ENCODE results near the gene CACNA1C. TPM values are rescaled to one million over a fixed set of nuclear protein-coding genes. Genes with fewer than 3 reads are reported as not detected.

CACNA1C gene
- total and polyA plus RNA-seq, 4 donors = 4.3 to 114 (median 46.3) TPM

DNA sequence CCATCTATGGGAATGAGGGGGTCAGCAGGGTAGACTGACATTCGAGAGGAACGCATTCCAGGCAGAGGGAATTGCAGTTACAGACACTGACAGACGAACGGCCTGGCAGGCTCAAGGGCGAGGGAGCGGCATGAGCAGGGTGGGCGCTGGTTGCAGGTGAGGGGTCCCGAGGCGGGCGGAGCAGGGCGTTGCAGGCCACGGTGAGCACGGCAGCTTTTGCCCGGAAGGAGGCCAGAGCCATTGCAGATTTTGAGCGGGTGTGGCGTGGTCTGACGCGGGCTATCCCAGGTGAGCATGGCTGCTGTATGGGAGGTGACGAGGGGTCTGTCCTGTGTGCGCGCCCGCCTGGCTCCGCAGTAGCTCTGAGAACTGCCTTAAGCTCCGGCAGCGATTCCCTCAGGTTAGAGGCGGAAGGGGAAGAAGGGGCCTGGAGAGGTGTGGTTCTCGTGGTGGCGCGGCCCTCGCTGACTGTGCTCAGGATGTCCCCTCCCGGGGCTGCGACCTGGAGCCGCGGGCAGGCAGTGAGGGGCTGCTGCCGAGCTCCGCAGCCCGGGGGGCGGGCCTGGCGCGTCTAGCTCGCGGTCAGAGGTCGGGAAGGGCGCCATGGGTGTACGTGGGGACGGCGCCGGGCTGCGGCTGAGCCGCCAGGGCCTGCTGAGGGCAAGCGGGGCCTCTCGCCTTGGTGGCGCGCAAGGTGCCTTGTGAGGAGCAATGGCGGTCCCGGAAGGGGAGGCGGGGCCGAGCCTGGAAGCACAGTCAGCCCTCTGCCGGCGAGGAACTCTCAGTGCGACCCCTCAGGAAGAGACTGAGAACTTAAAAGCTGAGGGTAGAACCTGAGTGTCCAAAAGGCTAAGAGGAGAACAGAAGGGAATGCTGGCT is 177.1 kb downstream of the CACNA1C start:
- DNase-seq = no peak
- WGBS, 2 donors = 74 to 79% methylated on average over 56 to 61 of the region's 61 CpGs
- Histone ChIP-seq H3K27ac (ENCODE audit: low read depth in 1 of 2, low read length in 2 of 2) (no peak overlapping the region), H3K4me3 (ENCODE audit: low read length in 2 of 2) (no peak overlapping the region), H3K27me3 (ENCODE audit: control insufficient read depth in 1 of 2, insufficient read depth in 2 of 2, low read length in 1 of 2) (no peaks in the 10 kb centered on the region), H3K9me3 (ENCODE audit: control insufficient read depth, low read length) (no peaks in the 10 kb centered on the region), H3K36me3 (ENCODE audit: control insufficient read depth in 1 of 2, insufficient read depth in 2 of 2, low read length in 1 of 2) (no peaks in the 10 kb centered on the region), H3K4me1 (ENCODE audit: control insufficient read depth in 1 of 2, insufficient read depth in 2 of 2, low read length in 2 of 2) (peaks cover 6 to 9% of the 10 kb centered on the region in 2 donors)
- intact Hi-C loops (cut with DNase I) = no loop called here
- no peak for ATAC-seq (ENCODE audit: low FRiP score)

GRCh38 chr12:2231011-2231595 is 178.3 kb downstream of the CACNA1C start:
- 78 to 80% methylated on average over 7 of the region's 7 CpGs for WGBS, 2 donors
- ATAC-seq (ENCODE audit: low FRiP score) (no peak), DNase-seq (no peak)
- no peak overlapping the region for H3K27ac ChIP-seq (ENCODE audit: low read depth in 1 of 2, low read length in 2 of 2)
- no peak overlapping the region for H3K4me3 ChIP-seq (ENCODE audit: low read length in 2 of 2)
- intact Hi-C loops (cut with DNase I) = no loop called here
- no peaks in the 10 kb centered on the region for H3K9me3 ChIP-seq (ENCODE audit: control insufficient read depth, low read length)
- no peaks in the 10 kb centered on the region for H3K36me3 ChIP-seq (ENCODE audit: control insufficient read depth in 1 of 2, insufficient read depth in 2 of 2, low read length in 1 of 2)
- H3K4me1 ChIP-seq (ENCODE audit: control insufficient read depth in 1 of 2, insufficient read depth in 2 of 2, low read length in 2 of 2) = peaks cover 6 to 12% of the 10 kb centered on the region in 2 donors
- no peaks in the 10 kb centered on the region for H3K27me3 ChIP-seq (ENCODE audit: control insufficient read depth in 1 of 2, insufficient read depth in 2 of 2, low read length in 1 of 2)

- Histone ChIP-seq H3K36me3 (ENCODE audit: control insufficient read depth in 1 of 2, insufficient read depth in 2 of 2, low read length in 1 of 2) (no peaks in the 10 kb centered on the region), H3K9me3 (ENCODE audit: control insufficient read depth, low read length) (no peaks in the 10 kb centered on the region), H3K4me3 (ENCODE audit: low read length in 2 of 2) (no peak overlapping the region), H3K27ac (ENCODE audit: low read depth in 1 of 2, low read length in 2 of 2) (no peak overlapping the region), H3K4me1 (ENCODE audit: control insufficient read depth in 1 of 2, insufficient read depth in 2 of 2, low read length in 2 of 2) (peaks cover 6 to 12% of the 10 kb centered on the region in 2 donors), H3K27me3 (ENCODE audit: control insufficient read depth in 1 of 2, insufficient read depth in 2 of 2, low read length in 1 of 2) (no peaks in the 10 kb centered on the region)
- WGBS, 2 donors = 66 to 73% methylated on average over 3 of the region's 3 CpGs
- ATAC-seq (ENCODE audit: low FRiP score) (no peak), DNase-seq (no peak)
- intact Hi-C loops (cut with DNase I) = no loop called here
These were observed 179.2 kb downstream of the CACNA1C start for GRCh38 chr12:2231956-2232355.

GRCh38 chr12:2233034-2233433 is 180.2 kb downstream of the CACNA1C start:
- intact Hi-C loops (cut with DNase I) = no loop called here
- H3K4me1 ChIP-seq (ENCODE audit: control insufficient read depth in 1 of 2, insufficient read depth in 2 of 2, low read length in 2 of 2) = peaks cover 6 to 12% of the 10 kb centered on the region in 2 donors

GRCh38 chr12:2234091-2234490 is 181.3 kb downstream of the CACNA1C start:
- H3K4me1 ChIP-seq (ENCODE audit: control insufficient read depth in 1 of 2, insufficient read depth in 2 of 2, low read length in 2 of 2) = peaks cover 6 to 8% of the 10 kb centered on the region in 2 donors
- DNase-seq (no peak), ATAC-seq (ENCODE audit: low FRiP score) (no peak)
- intact Hi-C loops (cut with DNase I) = no loop called here
- no peaks in the 10 kb centered on the region for H3K27me3 ChIP-seq (ENCODE audit: control insufficient read depth in 1 of 2, insufficient read depth in 2 of 2, low read length in 1 of 2)
- H3K9me3 ChIP-seq (ENCODE audit: control insufficient read depth, low read length) = no peaks in the 10 kb centered on the region
- H3K4me3 ChIP-seq (ENCODE audit: low read length in 2 of 2) = no peak overlapping the region
- WGBS, 2 donors = 27 to 30% methylated on average over 6 of the region's 6 CpGs
- H3K27ac ChIP-seq (ENCODE audit: low read depth in 1 of 2, low read length in 2 of 2) = peak overlapping the region; percentile 7 to 53
- no peaks in the 10 kb centered on the region for H3K36me3 ChIP-seq (ENCODE audit: control insufficient read depth in 1 of 2, insufficient read depth in 2 of 2, low read length in 1 of 2)

More at GRCh38 chr12:2233034-2233433, 180.2 kb downstream of the CACNA1C start:
- Histone ChIP-seq H3K36me3 (ENCODE audit: control insufficient read depth in 1 of 2, insufficient read depth in 2 of 2, low read length in 1 of 2) (no peaks in the 10 kb centered on the region), H3K27ac (ENCODE audit: low read depth in 1 of 2, low read length in 2 of 2) (no peak overlapping the region), H3K4me3 (ENCODE audit: low read length in 2 of 2) (no peak overlapping the region), H3K9me3 (ENCODE audit: control insufficient read depth, low read length) (no peaks in the 10 kb centered on the region), H3K27me3 (ENCODE audit: control insufficient read depth in 1 of 2, insufficient read depth in 2 of 2, low read length in 1 of 2) (no peaks in the 10 kb centered on the region)
- ATAC-seq (ENCODE audit: low FRiP score) = no peak
- no peak for DNase-seq
- 91 to 93% methylated on average over 3 of the region's 3 CpGs for WGBS, 2 donors

DNA sequence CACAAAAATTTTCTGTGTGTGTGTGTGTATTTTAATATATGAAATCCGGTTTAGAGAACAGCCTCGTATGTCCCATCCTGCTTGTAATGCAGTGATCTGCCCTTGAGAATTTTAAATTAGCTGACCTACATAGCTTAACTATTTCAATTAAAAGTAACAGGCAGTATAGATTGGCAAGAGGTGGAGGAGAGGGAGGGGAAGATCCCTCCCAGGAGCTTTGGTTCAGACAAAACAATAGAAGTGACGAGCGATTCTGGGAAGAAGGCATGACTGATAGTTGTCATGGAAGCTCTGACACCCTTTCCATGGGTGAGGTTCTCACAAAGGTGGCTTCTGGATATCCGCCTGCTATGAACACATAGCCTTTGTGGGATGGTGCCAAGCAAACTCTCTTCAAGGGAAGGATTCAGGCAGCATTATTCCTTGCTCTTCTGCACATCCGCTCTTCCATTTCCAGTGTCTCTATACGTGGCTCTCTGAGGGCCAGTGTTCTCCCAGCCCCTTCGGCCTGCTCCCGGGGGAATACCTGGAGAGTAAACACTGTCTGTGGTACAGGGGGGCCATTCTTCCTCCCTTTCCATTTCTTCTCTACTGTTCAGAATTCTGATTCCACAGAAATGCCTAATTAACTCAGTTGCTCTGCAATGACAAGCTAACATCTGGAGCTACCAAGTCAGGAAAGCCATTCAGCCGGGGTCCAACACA is 182.0 kb downstream of the CACNA1C start:
- H3K27me3 ChIP-seq (ENCODE audit: control insufficient read depth in 1 of 2, insufficient read depth in 2 of 2, low read length in 1 of 2) = no peaks in the 10 kb centered on the region
- peaks cover 6 to 8% of the 10 kb centered on the region in 2 donors for H3K4me1 ChIP-seq (ENCODE audit: control insufficient read depth in 1 of 2, insufficient read depth in 2 of 2, low read length in 2 of 2)
- no peaks in the 10 kb centered on the region for H3K36me3 ChIP-seq (ENCODE audit: control insufficient read depth in 1 of 2, insufficient read depth in 2 of 2, low read length in 1 of 2)
- no peak for DNase-seq
- H3K4me3 ChIP-seq (ENCODE audit: low read length in 2 of 2) = no peak overlapping the region
- ATAC-seq (ENCODE audit: low FRiP score) = no peak
- 48 to 54% methylated on average over 10 of the region's 10 CpGs for WGBS, 2 donors
- no peaks in the 10 kb centered on the region for H3K9me3 ChIP-seq (ENCODE audit: control insufficient read depth, low read length)
- H3K27ac ChIP-seq (ENCODE audit: low read depth in 1 of 2, low read length in 2 of 2) = peak overlapping the region; percentile 7 to 52
- intact Hi-C loops (cut with DNase I) = no loop called here

GRCh38 chr12:2236506-2237294 is 183.9 kb downstream of the CACNA1C start:
- WGBS, 2 donors = 84 to 87% methylated on average over 5 of the region's 5 CpGs
- peaks cover 6 to 8% of the 10 kb centered on the region in 2 donors for H3K4me1 ChIP-seq (ENCODE audit: control insufficient read depth in 1 of 2, insufficient read depth in 2 of 2, low read length in 2 of 2)
- no peak for ATAC-seq (ENCODE audit: low FRiP score)
- peak overlapping the region in 1 of 2 donors; percentile 17 for H3K27ac ChIP-seq (ENCODE audit: low read depth in 1 of 2, low read length in 2 of 2)
- H3K27me3 ChIP-seq (ENCODE audit: control insufficient read depth in 1 of 2, insufficient read depth in 2 of 2, low read length in 1 of 2) = no peaks in the 10 kb centered on the region
- H3K4me3 ChIP-seq (ENCODE audit: low read length in 2 of 2) = no peak overlapping the region
- no peaks in the 10 kb centered on the region for H3K36me3 ChIP-seq (ENCODE audit: control insufficient read depth in 1 of 2, insufficient read depth in 2 of 2, low read length in 1 of 2)
- no peaks in the 10 kb centered on the region for H3K9me3 ChIP-seq (ENCODE audit: control insufficient read depth, low read length)
- no peak for DNase-seq
- intact Hi-C loops (cut with DNase I) = no loop called here

GRCh38 chr12:2238111-2238510 is 185.3 kb downstream of the CACNA1C start:
- Histone ChIP-seq H3K27me3 (ENCODE audit: control insufficient read depth in 1 of 2, insufficient read depth in 2 of 2, low read length in 1 of 2) (no peaks in the 10 kb centered on the region), H3K36me3 (ENCODE audit: control insufficient read depth in 1 of 2, insufficient read depth in 2 of 2, low read length in 1 of 2) (no peaks in the 10 kb centered on the region), H3K27ac (ENCODE audit: low read depth in 1 of 2, low read length in 2 of 2) (peak overlapping the region in 1 of 2 donors; percentile 50), H3K4me1 (ENCODE audit: control insufficient read depth in 1 of 2, insufficient read depth in 2 of 2, low read length in 2 of 2) (peaks cover 6 to 8% of the 10 kb centered on the region in 2 donors), H3K4me3 (ENCODE audit: low read length in 2 of 2) (no peak overlapping the region), H3K9me3 (ENCODE audit: control insufficient read depth, low read length) (no peaks in the 10 kb centered on the region)
- no peak for ATAC-seq (ENCODE audit: low FRiP score)
- no peak for DNase-seq
- 7 to 10% methylated on average over 4 of the region's 4 CpGs for WGBS, 2 donors
- intact Hi-C loops (cut with DNase I) = no loop called here
